Heart left ventricle (tissue), 13 donors: Measurements from ENCODE around the gene RS1.

Experiments used
- POLR2A ChIP-seq, 2 donors: fragments of 450-650 bp; IDR thresholded peaks; one replicate each; pipeline ENCODE4 v1.6.1; 2017; ENCODE audit warnings: antibody characterized with exemption in 2 of 2, mild to moderate bottlenecking in 2 of 2, moderate library complexity in 2 of 2
- TF ChIP-seq, protein P1 (sequence below), 12 donors: fragments of 200-600 bp; sonication (generic) in 4 of 12; IDR thresholded peaks; one replicate each; pipeline versions ENCODE4 v1.5.0 to v1.8.0; 2018 to 2022; ENCODE audit warnings: antibody characterized with exemption in 12 of 12, mild to moderate bottlenecking in 5 of 12
- donor health status: ischemic (EF 13 %, LVEDD 7.1; RV severe dilation, severe dysfunction).
- donor health status: DM: no; HTN: yes; CAD: no.
- donor health status: DM: no; HTN: no; CAD: no.
- donor health status: ischemic (EF 25% LVEDD 6.9; RV normal size, moderate dysfunction).
- donor health status: ischemic (EF 25% LVEDD 5.7; RV mildly dilated, moderate dysfunction).
- donor health status: ischemic (EF 35%, LVEDD 5.7; RV mildly dilated, moderate dysfunction).
- donor health status: nonischemic (EF 11% LVEDD 7.7; RV severe dilation, severe dysfunction).
- donor health status: DM: yes; HTN: yes; CAD: no.
- donor health status: PGD.
- donor health status: ischemic (EF 29% LVEDD 5.4; RV normal size, mild dysfunction).
- donor health status: nonischemic (EF 23%, LVEDD 6.1; RV moderate dilation, normal function).

DNA sequence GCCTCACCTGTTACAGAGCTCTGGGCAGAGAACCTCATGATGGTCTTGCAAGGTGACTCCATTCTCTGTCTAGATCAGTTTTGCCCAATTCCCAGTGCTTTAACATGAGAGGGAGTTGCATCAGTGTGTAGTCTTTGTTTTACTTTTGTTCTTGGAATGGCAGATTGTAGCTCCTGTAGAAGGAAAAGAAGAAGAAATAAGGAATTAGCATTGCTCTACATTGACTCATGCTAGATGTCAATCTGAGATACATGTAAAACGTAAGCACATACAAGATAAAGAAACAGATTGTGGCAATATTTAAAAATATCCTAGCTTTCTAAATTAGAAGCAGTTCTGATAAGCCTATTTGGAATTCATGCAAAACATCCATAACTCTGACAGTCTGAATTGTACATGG is 19.5 kb upstream of the RS1 start:
- TF ChIP-seq, protein P1, sequence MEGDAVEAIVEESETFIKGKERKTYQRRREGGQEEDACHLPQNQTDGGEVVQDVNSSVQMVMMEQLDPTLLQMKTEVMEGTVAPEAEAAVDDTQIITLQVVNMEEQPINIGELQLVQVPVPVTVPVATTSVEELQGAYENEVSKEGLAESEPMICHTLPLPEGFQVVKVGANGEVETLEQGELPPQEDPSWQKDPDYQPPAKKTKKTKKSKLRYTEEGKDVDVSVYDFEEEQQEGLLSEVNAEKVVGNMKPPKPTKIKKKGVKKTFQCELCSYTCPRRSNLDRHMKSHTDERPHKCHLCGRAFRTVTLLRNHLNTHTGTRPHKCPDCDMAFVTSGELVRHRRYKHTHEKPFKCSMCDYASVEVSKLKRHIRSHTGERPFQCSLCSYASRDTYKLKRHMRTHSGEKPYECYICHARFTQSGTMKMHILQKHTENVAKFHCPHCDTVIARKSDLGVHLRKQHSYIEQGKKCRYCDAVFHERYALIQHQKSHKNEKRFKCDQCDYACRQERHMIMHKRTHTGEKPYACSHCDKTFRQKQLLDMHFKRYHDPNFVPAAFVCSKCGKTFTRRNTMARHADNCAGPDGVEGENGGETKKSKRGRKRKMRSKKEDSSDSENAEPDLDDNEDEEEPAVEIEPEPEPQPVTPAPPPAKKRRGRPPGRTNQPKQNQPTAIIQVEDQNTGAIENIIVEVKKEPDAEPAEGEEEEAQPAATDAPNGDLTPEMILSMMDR (IDR thresholded peaks at IDR 0.05) = no peak
- no peak for TF ChIP-seq POLR2A (IDR thresholded peaks at IDR 0.05)
